GM18873 (cell line): ENCODE data around the gene BLMH.

Source experiments
- ATAC-seq: cut with Tn5 transposase; IDR thresholded peaks from one replicate; pipeline ENCODE4 v1.9.1; 2021; ENCODE audit warnings: mild to moderate bottlenecking, moderate library complexity, moderate number of reproducible peaks; ENCODE audit not compliant: unreplicated experiment, low FRiP score

Gene BLMH

DNA sequence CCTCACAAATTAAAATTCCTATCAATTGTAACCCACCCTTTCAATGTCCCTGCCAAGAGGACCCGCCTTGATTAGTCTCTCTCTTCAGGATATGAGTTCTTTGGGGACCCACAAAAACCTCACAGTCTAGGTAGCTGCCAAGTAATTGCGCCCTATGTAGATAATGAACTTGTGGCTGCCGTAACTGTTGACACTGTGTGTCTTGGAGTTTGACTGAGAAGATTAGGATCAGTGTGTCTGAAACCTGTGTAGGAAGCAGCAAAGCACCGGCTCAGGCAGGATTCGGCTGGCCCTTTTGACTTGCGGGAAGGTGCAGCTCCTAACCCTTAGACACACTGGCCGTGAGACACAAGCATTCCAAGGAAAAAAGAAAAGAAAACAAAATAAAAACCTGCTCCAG lies 38.4 kb downstream of the BLMH start:
- no peak for ATAC-seq

DNA sequence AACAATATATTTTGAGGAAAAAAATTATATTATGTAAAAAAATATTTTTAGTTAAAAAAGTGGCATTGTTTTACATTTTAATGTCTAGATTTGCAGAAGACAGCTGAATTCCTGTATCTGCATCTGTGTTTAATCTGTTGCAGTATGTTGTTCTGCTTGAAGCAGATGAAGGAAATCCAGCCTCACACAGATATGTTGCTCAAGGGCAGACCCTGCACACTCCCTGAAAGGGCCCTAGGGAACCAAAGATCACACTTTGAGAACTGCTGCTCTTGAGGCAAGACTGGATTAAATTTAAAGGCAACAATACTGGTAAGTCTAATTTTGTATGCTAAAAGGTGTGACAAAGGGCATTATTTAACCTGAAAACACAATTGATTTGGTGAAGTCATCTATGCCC lies 39.8 kb downstream of the BLMH start:
- ATAC-seq = no peak

DNA sequence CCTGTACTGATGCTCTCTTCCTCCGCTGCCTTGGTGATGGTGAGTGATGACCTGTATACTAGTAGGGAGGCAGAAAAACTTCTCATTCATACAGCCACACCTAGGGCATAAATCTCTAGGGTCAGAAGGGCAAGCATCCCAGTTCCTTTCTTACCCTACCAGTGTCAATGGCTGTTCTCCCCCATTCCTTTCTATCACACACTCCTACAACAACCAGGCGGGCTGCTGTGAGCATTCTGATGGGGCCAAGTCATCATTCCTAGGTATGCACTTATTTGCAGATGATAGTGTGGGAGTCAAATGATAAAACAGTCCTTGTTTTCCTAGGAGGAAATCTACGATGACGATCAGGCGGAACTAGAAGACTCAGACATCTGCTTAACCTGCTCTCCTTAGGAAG lies 42.3 kb downstream of the BLMH start:
- ATAC-seq = no peak

DNA sequence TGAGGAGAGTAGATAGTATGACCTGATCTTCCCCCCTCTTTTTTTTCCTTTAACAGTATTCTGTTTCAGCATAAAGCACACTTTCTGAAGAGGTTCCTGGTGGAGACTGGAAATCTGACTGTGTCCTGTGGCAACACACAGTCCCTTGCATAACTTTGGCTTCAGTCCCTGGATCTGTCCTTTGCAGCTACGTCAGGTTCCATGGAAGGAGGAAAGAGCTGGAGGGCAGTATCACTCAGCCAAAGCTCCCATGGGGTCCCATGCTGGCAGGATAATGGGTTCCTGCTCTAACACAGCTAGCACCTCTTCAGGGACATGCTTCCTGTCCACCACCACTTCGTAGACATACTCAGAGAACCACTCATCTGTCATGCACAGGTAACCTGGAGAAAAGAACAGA lies 43.0 kb downstream of the BLMH start:
- ATAC-seq = no peak

DNA sequence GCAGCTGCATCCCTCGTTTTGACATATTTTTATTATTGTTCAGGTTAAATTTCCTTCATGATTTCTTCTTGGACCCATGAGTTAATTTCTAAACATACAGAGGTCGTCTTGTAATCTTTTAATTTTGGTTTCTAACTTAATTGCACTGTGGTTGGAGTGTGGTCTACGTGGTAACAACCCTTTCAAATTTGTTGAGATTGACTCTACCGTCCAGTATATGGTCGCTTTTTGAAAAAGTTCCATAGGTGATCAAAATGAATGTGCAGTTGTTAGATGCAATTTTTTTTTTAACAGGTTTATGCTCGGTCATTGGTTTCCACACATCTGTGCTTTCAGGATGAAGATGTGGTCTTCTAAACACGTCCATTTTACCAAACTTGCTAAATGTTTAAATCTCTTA lies 45.3 kb downstream of the BLMH start:
- ATAC-seq = no peak

DNA sequence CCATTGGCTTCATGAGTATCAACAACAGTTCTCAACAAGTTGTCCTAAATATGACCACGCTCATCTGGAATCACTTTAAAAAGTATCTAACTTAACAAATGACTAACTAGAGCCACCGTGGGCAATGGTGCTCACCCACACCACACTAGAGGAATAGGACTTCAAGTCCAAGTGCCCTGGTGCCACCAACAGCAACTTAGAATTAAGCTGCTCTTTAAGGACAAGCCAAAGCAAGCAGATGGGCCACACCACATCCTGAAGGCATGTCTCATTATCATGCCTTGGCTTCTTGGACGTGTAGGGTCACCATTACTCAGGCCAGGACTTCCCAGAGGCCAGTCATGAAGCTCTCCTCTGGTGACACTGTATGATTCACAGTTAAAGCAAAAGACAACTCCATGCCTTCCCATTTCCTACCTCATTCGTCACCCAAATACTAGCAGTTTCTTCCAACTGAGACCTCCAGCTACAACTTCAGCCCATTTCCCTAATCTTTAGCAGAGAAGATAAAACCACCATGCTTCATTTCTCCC lies 46.8 kb downstream of the BLMH start:
- no peak for ATAC-seq

DNA sequence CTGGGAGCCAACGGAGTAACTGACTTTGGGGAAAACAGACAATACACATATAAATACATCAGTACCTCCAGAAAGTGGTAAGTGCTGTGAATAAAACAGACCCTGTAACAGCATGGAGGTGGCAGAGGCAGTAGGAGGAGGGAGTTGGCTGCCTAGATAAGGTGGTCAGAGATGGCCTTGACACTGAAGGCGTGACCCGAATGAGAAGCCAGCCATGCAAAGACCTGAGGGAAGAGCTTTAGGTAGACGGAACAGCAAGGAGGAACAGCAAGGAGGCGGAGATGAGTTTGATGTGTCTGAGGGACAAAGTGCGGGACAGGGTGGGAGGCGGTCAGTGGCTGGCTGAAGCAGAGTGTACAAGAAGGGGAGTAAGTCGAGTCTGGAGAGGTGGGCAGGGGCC lies 48.2 kb downstream of the BLMH start:
- no peak for ATAC-seq

DNA sequence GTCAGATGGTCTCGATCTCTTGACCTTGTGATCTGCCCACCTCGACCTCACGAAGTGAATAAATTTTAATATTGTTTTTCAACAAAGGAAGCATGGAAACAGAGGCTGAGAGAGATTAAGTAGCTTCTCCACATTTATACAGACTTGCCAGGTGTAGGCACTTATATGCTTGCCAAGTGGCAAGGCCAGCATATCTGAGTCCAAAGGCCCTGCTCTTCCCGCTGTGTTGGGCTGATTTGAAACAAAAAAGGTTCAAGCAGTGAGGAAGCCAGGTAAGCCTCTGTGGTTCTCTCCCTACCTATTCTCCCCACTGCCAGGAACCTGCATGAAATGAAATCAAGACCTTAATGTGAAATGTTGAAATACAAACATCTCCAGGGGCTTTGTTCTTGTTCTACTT lies 48.7 kb downstream of the BLMH start:
- no peak for ATAC-seq

DNA sequence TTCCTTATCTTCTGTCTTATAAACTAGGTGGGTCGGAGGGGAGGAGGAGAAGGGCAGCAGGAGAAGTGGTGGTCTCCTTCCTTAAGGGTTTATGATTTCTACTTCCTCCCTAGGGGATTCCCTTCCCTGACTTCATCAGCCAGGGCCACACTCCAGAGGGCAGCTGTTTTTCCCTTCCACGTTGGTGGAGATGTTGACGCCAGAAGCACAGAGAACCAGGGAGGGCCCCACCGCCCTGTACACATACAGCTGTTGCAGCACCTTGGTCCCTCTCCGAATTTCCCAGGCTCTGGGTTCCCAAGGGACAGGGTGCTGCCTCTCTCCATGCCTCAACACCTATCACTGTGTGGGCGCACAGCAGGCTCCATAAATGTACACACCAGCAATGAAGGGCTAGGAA lies 50.7 kb downstream of the BLMH start:
- no peak for ATAC-seq

DNA sequence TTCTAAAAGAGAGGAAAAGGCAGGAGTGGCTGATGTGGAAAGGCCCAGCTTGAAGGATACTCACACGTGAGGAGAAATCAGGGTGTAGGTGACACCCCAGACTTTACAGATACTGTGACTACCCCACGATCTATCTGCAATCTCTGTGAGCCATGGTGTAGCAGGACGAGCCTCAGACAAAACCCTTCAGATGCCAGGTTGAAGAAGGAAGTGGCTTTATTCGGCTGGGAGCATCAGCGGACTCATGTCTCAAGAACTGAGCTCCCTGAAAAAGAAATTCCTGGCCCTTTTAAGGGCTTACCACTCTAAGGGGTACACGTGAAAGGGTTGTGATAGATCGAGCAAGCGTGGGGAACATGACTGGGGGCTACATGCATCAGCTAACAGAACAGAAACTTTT lies 51.6 kb downstream of the BLMH start:
- ATAC-seq = no peak

DNA sequence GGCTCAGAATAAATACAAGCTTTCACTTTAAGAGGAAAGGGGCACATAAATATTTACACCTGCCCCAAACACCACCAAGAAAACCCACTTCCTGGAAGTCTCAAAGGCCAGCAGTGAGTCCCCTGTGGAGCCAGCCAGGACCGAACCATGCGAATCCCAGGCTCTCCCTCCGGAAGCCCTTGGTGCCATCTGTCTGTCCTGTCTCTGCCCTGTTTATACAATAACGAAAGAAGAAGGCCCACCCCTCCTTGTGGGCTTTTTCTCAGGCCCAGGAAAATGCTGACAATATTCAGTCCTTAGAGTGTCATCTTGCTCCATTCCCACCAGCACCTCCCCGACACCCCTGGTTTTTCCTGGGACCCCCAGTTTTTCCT lies 52.7 kb downstream of the BLMH start:
- ATAC-seq = no peak

DNA sequence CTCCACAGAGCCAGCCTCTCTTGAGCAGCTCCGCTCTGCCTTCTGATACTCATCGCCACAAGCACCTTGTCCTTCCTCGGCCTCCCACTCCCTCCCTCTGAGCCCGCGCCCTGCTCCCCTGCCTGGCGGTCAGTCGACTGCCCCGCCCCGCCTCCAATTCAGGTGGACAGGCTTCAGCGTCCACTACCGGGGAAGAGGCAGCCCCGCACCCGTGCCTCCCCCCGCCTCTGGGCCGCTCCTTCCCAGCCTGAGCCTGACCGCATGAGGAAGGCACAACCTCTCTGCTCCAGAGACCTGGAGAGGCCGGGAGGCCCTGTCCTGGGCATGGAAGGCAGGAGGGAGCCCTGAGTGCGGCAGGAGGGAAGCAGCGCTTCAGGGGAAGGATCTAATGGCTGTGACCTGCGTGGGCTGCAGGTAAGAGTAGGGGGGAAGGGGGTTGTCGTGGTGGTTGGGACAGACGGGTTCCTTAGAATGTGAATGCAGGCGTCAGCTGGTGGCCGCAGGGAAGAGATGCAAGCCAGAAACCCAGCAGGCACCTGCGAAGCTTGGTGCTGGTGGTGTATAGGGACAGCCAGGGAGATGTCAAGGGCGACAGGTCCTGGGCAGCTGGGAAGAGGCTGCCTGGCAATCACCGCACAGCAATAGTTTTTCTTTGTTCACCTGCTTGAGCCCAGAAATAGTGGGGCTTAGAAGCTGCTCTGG lies 53.2 kb downstream of the BLMH start:
- no peak for ATAC-seq

DNA sequence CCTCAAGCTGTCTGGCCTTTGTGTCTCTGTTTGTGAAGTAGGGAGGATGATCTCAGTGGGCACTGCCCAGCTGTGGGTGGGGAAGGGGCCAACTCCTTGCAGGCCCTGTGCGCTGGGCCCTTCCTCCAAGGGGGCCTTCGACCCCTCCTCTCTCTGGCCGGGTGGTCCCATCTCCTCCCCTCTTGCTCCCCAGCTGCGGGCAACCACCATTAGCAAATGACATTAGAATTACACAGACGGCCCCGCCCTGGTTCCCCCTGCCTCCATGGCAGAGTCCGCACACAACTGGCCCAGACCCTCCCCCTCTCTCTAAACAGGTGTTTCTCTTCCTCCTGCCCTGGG lies 53.8 kb downstream of the BLMH start:
- ATAC-seq = no peak

DNA sequence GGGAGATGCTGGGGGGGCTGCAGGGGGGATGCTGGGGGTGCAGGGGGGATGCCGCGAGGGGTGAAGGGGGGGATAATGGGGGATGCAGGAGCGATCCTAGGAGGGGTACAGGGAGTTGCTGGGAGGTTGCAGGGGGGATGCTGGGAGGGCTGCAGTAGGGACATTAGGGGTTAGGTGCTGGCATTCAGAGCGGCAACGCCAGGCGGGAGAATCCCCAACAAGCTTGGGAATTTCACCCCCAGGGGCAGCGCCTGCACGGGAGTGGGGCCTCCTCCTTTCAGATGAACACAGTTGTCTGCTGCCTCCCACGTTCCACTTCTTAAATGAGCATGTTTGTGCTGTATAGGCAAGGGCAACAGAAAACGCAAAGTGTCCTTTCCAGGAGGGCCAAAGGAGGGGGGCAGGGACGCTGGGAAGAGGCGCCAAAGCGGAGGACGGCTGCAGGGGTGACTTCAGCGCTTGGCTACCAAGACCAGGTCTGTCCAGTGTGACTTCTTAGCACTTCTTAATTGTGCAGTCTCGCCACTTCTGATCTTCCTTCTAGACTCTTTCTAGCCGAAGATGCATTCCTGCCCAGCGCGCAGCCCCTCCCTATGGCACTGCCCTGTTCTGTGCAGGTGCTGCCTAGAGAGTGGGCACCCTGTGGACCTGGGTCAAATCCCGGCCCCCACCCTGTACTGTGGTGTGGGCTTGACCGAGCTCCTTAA lies 54.3 kb downstream of the BLMH start:
- ATAC-seq = no peak

DNA sequence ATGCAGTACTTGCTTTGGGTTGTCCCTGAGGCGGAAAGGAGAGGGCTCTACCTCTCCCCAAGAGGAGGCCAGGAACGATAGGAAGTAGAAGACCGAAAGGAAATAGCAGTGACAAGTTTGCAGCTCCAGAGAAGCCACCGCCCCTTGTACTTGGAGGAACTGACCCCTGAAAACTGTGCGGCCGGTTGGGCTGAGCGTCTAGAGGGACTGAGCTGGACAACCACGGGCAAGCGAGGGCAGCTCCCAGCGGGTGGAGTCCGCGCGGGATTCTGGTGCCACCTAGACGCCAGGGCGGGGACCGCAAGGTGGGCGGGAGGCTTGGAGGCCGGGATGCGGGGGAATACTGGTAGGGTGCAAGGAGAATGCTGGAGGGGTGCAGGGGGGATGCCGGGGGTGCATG lies 55.0 kb downstream of the BLMH start:
- no peak for ATAC-seq

DNA sequence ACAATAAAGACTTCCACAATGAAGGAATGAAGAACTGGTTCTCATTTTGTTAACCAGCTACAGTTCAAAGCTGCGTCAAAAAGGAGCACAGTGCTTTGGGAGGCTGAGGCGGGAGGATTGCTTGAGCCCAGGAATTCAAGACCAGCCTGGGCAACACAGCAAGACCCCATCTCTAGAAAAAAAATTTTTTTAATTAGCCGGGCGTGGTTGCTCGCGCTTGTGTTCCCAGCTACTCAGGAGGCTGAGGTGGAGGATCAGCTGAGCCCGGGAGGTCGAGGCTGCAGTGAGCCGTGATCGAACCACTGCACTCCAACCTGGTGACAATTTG lies 55.5 kb downstream of the BLMH start:
- ATAC-seq = no peak

DNA sequence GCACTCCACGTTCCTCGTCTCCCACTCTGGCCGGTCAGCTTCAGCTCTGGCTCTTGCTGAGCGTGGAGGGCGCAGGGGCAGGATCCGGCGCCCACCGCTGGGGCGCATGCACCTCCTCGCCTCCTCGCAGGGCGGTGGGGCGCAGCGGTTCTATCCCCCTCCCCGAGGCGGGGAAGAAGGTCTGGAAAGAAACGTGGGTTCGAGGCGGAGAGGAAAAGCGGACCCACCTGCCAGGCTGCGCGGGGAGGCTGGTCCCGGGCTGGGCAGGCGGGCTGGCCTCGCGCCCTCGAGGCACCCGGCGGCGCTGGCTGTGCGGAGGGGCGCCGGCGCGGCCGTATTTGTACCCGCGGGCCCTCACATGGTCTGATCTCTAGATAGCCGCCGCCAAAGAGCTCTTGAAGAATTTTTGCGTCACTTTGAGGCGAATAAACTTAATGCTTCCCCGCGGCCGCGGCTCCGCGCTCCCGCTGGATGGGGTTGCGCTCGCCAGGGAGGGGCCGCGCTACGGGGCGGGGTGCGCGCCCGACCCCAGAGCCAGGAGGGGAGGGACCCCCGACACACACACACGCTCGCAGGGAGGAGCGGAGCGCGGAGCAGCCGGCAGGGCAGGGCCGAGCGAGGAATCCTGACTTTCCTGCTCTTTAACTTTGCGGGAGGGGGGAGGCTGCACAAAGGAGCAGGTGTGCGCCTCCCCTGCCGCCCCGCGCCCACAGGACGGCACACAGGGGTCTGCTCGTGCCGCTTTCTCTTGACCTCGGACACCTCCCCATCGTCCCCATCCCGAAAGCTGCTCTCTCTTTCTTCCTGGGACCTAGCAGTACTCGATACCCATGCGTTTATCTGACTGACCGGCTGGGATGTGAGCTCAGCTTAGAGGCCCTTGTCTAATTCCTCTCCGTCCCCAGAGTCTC lies 56.1 kb downstream of the BLMH start, which contains the start of gene SLC6A4:
Gene SLC6A4, minus strand, starts transcription at position 312 of the 911 bp plus-strand sequence. CDS start 13,739 bp downstream, outside the sequence.
- ATAC-seq = no peak

DNA sequence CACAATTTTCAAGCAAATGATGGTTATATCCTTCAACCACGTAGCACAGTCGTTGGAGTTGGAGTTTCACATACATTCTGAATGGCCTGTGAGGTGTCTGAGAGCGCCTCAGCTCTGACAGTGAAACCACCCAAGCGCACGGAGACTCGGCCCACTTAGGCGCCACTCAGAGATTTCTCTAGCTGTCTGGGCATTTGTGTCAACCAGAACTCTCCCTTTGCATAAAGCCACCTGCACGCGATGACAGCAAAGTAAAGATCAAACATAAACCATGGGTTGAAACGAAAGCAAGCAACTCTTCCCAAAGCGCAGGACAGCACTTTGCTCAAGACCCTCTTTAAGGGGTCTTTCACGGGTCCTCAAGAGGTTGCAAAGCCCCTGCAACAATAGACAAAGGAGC lies 56.8 kb downstream of the BLMH start:
- ATAC-seq = no peak

DNA sequence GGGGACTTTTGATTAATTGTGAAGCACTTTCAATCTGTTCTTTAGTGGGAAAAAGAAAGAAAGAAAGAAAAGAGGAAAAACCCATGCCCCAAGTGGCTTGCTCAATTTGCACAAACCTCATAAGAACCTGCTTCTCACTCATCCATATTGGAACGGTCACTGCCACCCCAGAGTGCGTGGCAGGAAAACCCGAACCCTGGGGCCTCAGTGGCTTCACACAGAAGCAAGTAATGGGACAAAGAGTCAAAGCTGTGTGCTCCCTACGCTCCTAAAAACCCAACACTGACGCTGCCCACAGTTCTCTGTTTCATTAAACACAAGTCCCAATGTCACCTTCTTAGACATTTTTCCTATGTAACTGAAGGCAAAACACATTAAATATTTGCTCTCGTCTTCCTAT lies 57.4 kb downstream of the BLMH start:
- no peak for ATAC-seq

DNA sequence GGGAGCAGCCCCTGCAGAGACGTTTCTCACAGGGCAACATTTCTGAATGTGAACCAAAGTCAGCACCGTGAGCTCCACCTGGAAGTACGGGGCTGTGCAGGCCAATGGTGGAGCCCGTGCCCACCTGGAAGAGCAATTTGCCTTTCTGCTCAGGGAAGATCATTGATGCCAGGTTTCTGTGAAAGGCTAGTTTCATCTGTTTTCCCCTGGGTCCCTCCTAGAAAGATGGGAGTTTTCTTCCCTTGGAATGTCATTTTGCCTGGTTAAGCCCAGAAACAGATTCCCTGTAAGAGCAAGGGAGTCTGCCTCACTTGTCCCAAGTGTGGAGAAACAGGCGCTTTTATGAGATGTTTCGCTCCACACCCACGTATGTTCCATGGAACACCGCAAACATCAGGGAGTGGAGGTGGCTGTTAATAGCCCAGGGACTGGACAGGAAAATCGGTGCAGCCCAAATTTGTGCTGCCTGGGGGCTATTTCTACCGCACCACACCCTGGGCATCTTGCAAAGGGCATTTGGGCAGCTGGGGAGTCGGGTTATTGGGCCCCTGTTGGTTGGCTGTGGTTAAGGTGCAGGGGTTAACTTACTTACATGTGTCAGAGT lies 58.8 kb downstream of the BLMH start:
- ATAC-seq = no peak
